ENCODE results near the gene PALLD. TPM values are rescaled to one million over a fixed set of nuclear protein-coding genes. Genes with fewer than 3 reads are reported as not detected.

Gene PALLD
- total and polyA plus RNA-seq, 2 of the 13 experiments (the other 11 are each of a cell fraction or from before 2014, with no cell fraction given): 0.50 to 1.5 TPM

- CTCF ChIA-PET (ENCODE audit: low intra/inter-chr PET ratio, low total read pairs): no interaction called here
- Histone ChIP-seq H3K79me2 (ENCODE audit: insufficient read depth, low read length) (no peaks in the 10 kb centered on the region), H4K20me1 (ENCODE audit: insufficient read depth, low read length) (no peaks in the 10 kb centered on the region), H3K4me1 (ENCODE audit: insufficient read depth, low read length) (0 out of 2 replicates have a peak, but pooled peaks cover 7% of the 10 kb centered on the region), H2AFZ (ENCODE audit: low read length) (no peak overlapping the region), H3K27me3 (ENCODE audit: control insufficient read depth in 1 of 2, insufficient read depth in 2 of 2, low read length in 2 of 2) (no peaks in the 10 kb centered on the region), H3K9me3 (ENCODE audit: low read length) (no peaks in the 10 kb centered on the region), H3K9ac (ENCODE audit: insufficient read depth, low read depth, low read length) (no peak overlapping the region), H3K36me3 (replicated peaks in 1 of 2; ENCODE audit: control insufficient read depth in 1 of 2, insufficient read depth in 2 of 2, low read length in 2 of 2) (no peaks in the 10 kb centered on the region), H3K4me3 (replicated peaks in 1 of 3; ENCODE audit: insufficient read depth in 1 of 3, low read depth in 2 of 3, low read length in 3 of 3) (no peak overlapping the region), H3K4me2 (ENCODE audit: low read depth, low read length) (no peak overlapping the region), H3K27ac (ENCODE audit: extremely low read length, insufficient read depth, low read length) (no peak overlapping the region)
- in situ Hi-C loops (cut with HindIII; ENCODE audit: extremely low pct_ligation_motif_present, low pct_unique_long_range_greater_than_20kb): no loop called here
- DNase-seq (ENCODE audit: low spot score): no peak
- POLR2A ChIA-PET: no interaction called here
- WGBS (ENCODE audit: low lambda C conversion rate): 73% methylated on average over 4 of the region's 4 CpGs
- no peak for ATAC-seq
- FAIRE-seq: no peak
- intact Hi-C loops (cut with micrococcal nuclease; ENCODE audit: unreplicated experiment): no loop called here
- no peak for TF ChIP-seq KLF9 (CRISPR knock-in tag; IDR thresholded peaks at IDR 0.05; ENCODE audit: low read depth)
- TF ChIP-seq ZBTB1 (CRISPR knock-in tag; IDR thresholded peaks at IDR 0.05; ENCODE audit: borderline replicate concordance): no peak
- TF ChIP-seq NR3C1 (CRISPR knock-in tag; IDR thresholded peaks at IDR 0.05): no peak
- TF ChIP-seq SIX1 (CRISPR knock-in tag; IDR thresholded peaks at IDR 0.05; ENCODE audit: borderline replicate concordance): no peak
- no peak for TF ChIP-seq MXI1 (IDR thresholded peaks at IDR 0.05; ENCODE audit: borderline replicate concordance, low read depth, low read length)
- TF ChIP-seq NCOA2 (CRISPR knock-in tag; IDR thresholded peaks at IDR 0.05): no peak
- TF ChIP-seq POLR2AphosphoS5 (IDR thresholded peaks at IDR 0.05; ENCODE audit: low read depth, low read length): no peak
- TF ChIP-seq ATF5 (CRISPR knock-in tag; IDR thresholded peaks at IDR 0.05; ENCODE audit: low read depth): no peak
- no peak for TF ChIP-seq KIAA2018 (CRISPR knock-in tag; IDR thresholded peaks at IDR 0.05; ENCODE audit: borderline replicate concordance)
- no peak for TF ChIP-seq ELF4 (CRISPR knock-in tag; IDR thresholded peaks at IDR 0.05; ENCODE audit: borderline replicate concordance)
- BruUV-seq (replicated peaks): no TSS peak
Observed at GRCh38 chr4:168846414-168846813, 349.6 kb downstream of the PALLD start.
